Measurements from ENCODE around the gene TMX4.

GRCh38 chr20:7939663-7940062 is 79.9 kb downstream of the TMX4 start:
- TF ChIP-seq CTCF (IDR thresholded peaks at IDR 0.05) (no peak), POLR2A (IDR thresholded peaks at IDR 0.05) (no peak)
